Thyroid gland (tissue), 4 donors: ENCODE data around the gene PIGV. TPM values are rescaled to one million over a fixed set of nuclear protein-coding genes. Genes with fewer than 3 reads are reported as not detected.

Experiments used
- DNase-seq, 2 donors: peaks; one replicate each; pipeline ENCODE4 v3.0.0-alpha.2; 2019
- H3K27ac ChIP-seq, 3 donors: fragments of 200-600 bp; sonication (generic); 1 replicate in 2 of 3; 2 replicates in 1 of 3; pipeline ENCODE4 v1.5.1; 2016 to 2019; ENCODE audit warnings: mild to moderate bottlenecking in 1 of 3, moderate library complexity in 1 of 3
- H3K27me3 ChIP-seq: fragments of 200-600 bp; sonication (generic); one replicate; pipeline ENCODE4 v1.5.1; 2019
- H3K36me3 ChIP-seq, 2 donors: fragments of 200-600 bp; sonication (generic); one replicate each; pipeline ENCODE4 v1.5.1; 2016 to 2019
- H3K4me1 ChIP-seq, 2 donors: fragments of 200-600 bp; sonication (generic); one replicate each; pipeline ENCODE4 v1.5.1; 2017 to 2019
- H3K4me3 ChIP-seq, 3 donors: fragments of 200-600 bp; sonication (generic); replicated peaks in 1 of 3; 1 replicate in 2 of 3; 2 replicates in 1 of 3; pipeline ENCODE4 v1.5.1; 2016; ENCODE audit warnings: mild to moderate bottlenecking in 1 of 3
- H3K9me3 ChIP-seq: fragments of 200-600 bp; sonication (generic); one replicate; pipeline ENCODE4 v1.5.1; 2017
- POLR2A ChIP-seq, 2 donors: fragments of 450-650 bp; IDR thresholded peaks; one replicate each; pipeline ENCODE4 v1.6.1; 2017; ENCODE audit warnings: antibody characterized with exemption in 2 of 2, mild to moderate bottlenecking in 2 of 2, moderate library complexity in 1 of 2
- WGBS, 2 donors: methylation state at CpG; one replicate each; pipeline ENCODE4 v1.1.5; 2017; 5-methylcytosine and 5-hydroxymethylcytosine counted together
- intact Hi-C: fragments of 100-400 bp; cut with DNase I; formaldehyde crosslinking; loops from one replicate; pipeline ENCODE4 v1.15.1; 2023
- total RNA-seq, 4 donors: library from RNA; depleted of rRNA; stranded (reverse); fragments of >200 nt; gene quantifications; one replicate each; pipeline ENCODE4 v1.2.3, GENCODE V29; 2016
- TF ChIP-seq, protein P1 (sequence below), 6 experiments: fragments of 200-600 bp in 3 of 6; fragments of 450-650 bp in 3 of 6; sonication (generic) in 3 of 6; IDR thresholded peaks; one replicate each; pipeline ENCODE4 v1.5.1; 2016 to 2019; ENCODE audit warnings: antibody characterized with exemption in 6 of 6, mild to moderate bottlenecking in 2 of 6, inconsistent platforms in 1 of 6, moderate library complexity in 1 of 6

The PIGV gene
- total RNA-seq, 4 donors from 2014 or later = 20.5 to 39.4 (median 27.8) TPM

DNA sequence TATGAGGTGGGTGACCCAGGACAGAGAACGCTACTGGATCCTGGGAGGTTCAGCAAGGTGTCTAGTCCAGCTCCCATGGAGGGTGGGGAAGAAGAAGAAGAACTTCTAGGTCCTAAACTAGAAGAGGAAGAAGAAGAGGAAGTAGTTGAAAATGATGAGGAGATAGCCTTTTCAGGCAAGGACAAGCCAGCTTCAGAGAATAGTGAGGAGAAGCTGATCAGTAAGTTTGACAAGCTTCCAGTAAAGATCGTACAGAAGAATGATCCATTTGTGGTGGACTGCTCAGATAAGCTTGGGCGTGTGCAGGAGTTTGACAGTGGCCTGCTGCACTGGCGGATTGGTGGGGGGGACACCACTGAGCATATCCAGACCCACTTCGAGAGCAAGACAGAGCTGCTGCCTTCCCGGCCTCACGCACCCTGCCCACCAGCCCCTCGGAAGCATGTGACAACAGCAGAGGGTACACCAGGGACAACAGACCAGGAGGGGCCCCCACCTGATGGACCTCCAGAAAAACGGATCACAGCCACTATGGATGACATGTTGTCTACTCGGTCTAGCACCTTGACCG is 8.6 kb upstream of the PIGV start:
- DNase-seq = no peak
- Histone ChIP-seq H3K27ac (no peak overlapping the region), H3K9me3 (no peaks in the 10 kb centered on the region), H3K4me3 (no peak overlapping the region), H3K27me3 (no peaks in the 10 kb centered on the region), H3K4me1 (peaks cover 16 to 24% of the 10 kb centered on the region in 2 donors), H3K36me3 (peaks cover 63 to 66% of the 10 kb centered on the region in 2 donors)
- 86% methylated on average over 10 to 11 of the region's 11 CpGs for WGBS, 2 donors
- intact Hi-C loops = no loop called here
- TF ChIP-seq, protein P1, sequence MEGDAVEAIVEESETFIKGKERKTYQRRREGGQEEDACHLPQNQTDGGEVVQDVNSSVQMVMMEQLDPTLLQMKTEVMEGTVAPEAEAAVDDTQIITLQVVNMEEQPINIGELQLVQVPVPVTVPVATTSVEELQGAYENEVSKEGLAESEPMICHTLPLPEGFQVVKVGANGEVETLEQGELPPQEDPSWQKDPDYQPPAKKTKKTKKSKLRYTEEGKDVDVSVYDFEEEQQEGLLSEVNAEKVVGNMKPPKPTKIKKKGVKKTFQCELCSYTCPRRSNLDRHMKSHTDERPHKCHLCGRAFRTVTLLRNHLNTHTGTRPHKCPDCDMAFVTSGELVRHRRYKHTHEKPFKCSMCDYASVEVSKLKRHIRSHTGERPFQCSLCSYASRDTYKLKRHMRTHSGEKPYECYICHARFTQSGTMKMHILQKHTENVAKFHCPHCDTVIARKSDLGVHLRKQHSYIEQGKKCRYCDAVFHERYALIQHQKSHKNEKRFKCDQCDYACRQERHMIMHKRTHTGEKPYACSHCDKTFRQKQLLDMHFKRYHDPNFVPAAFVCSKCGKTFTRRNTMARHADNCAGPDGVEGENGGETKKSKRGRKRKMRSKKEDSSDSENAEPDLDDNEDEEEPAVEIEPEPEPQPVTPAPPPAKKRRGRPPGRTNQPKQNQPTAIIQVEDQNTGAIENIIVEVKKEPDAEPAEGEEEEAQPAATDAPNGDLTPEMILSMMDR (IDR thresholded peaks at IDR 0.05) = no peak
- no peak for TF ChIP-seq POLR2A (IDR thresholded peaks at IDR 0.05)

DNA sequence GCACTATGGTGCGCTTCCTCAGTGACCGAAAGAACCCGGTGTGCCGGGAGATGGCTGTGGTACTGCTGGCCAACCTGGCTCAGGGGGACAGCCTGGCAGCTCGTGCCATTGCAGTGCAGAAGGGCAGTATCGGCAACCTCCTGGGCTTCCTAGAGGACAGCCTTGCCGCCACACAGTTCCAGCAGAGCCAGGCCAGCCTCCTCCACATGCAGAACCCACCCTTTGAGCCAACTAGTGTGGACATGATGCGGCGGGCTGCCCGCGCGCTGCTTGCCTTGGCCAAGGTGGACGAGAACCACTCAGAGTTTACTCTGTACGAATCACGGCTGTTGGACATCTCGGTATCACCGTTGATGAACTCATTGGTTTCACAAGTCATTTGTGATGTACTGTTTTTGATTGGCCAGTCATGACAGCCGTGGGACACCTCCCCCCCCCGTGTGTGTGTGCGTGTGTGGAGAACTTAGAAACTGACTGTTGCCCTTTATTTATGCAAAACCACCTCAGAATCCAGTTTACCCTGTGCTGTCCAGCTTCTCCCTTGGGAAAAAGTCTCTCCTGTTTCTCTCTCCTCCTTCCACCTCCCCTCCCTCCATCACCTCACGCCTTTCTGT is 7.3 kb upstream of the PIGV start:
- TF ChIP-seq, protein P1 (IDR thresholded peaks at IDR 0.05) = no peak
- TF ChIP-seq POLR2A (IDR thresholded peaks at IDR 0.05) = no peak
- DNase-seq = no peak
- intact Hi-C loops = no loop called here
- 92 to 95% methylated on average over 12 to 21 of the region's 21 CpGs for WGBS, 2 donors
- peaks cover 18 to 34% of the 10 kb centered on the region in 2 donors for H3K4me1 ChIP-seq
- no peak overlapping the region for H3K4me3 ChIP-seq
- H3K9me3 ChIP-seq = no peaks in the 10 kb centered on the region
- no peaks in the 10 kb centered on the region for H3K27me3 ChIP-seq
- H3K36me3 ChIP-seq = peaks cover 50 to 54% of the 10 kb centered on the region in 2 donors
- no peak overlapping the region for H3K27ac ChIP-seq

DNA sequence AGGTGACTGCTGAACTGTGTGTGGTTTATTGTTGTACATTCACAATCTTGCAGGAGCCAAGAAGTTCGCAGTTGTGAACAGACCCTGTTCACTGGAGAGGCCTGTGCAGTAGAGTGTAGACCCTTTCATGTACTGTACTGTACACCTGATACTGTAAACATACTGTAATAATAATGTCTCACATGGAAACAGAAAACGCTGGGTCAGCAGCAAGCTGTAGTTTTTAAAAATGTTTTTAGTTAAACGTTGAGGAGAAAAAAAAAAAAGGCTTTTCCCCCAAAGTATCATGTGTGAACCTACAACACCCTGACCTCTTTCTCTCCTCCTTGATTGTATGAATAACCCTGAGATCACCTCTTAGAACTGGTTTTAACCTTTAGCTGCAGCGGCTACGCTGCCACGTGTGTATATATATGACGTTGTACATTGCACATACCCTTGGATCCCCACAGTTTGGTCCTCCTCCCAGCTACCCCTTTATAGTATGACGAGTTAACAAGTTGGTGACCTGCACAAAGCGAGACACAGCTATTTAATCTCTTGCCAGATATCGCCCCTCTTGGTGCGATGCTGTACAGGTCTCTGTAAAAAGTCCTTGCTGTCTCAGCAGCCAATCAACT is 6.4 kb upstream of the PIGV start:
- no peak overlapping the region for H3K4me3 ChIP-seq
- TF ChIP-seq, protein P1 (IDR thresholded peaks at IDR 0.05) = no peak
- TF ChIP-seq POLR2A (IDR thresholded peaks at IDR 0.05) = no peak
- H3K4me1 ChIP-seq = peaks cover 24 to 42% of the 10 kb centered on the region in 2 donors
- no peak overlapping the region for H3K27ac ChIP-seq
- WGBS, 2 donors = 86 to 87% methylated on average over 11 of the region's 11 CpGs
- intact Hi-C loops = no loop called here
- no peak for DNase-seq
- H3K9me3 ChIP-seq = no peaks in the 10 kb centered on the region
- peaks cover 42 to 48% of the 10 kb centered on the region in 2 donors for H3K36me3 ChIP-seq
- no peaks in the 10 kb centered on the region for H3K27me3 ChIP-seq

DNA sequence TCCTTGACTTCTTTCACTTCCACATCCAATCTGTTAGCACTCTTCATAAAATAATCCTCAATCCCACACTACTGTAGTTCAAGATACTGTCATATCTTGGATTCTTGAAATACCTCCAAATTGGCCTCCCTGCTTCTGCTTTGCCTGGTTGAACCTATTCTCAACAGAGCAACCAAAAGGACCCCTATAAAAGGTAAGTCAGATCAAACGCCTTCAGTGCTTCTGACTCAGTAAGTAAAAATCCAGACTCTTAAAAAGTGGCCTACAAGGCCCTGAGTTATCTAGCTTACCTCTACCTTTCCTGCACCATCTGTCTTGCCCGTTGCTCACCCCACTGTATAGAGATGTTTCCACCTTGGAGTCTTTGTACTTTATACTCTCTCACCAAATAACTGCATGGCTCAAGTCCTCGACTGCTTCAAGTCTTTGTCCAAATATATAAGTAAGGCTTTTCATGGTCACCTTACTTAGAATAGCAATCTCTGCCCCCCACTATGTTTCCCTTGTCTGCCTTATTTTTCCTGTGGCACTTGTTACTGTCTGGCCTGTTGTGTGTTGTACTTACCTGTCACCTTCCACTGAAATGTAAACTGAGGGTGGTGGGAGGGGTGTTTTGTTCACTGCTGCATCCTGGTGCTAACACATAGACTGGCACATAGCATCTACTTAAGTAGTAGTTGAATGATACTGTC is 5.1 kb upstream of the PIGV start:
- Histone ChIP-seq H3K27me3 (no peaks in the 10 kb centered on the region), H3K4me3 (no peak overlapping the region), H3K4me1 (peaks cover 29 to 52% of the 10 kb centered on the region in 2 donors), H3K36me3 (peaks cover 29 to 41% of the 10 kb centered on the region in 2 donors), H3K27ac (peak overlapping the region in 2 of 3 donors; percentile 55), H3K9me3 (no peaks in the 10 kb centered on the region)
- TF ChIP-seq, protein P1 (IDR thresholded peaks at IDR 0.05) = no peak
- TF ChIP-seq POLR2A (IDR thresholded peaks at IDR 0.05) = no peak
- DNase-seq = no peak
- intact Hi-C loops = no loop called here
- WGBS, 2 donors = 81 to 87% methylated on average over 3 of the region's 3 CpGs
